GM23338 (cell line): ENCODE measurements around the gene CNTNAP2. TPM values are rescaled to one million over a fixed set of nuclear protein-coding genes. Genes with fewer than 3 reads are reported as not detected.

ENCODE experiments used
- ATAC-seq: fragments of 200-7000 bp; cut with Tn5 transposase; 3 replicates; pipeline ENCODE4 v1.9.1; 2020
- DNase-seq: peaks from one replicate; pipeline ENCODE4 v3.0.0-alpha.2; 2015; ENCODE audit warnings: low spot score
- H2AFZ ChIP-seq: fragments of 200-600 bp; sonication (generic); 2 replicates; pipeline ENCODE4 v1.8.0; 2016; ENCODE audit warnings: antibody characterized with exemption, mild to moderate bottlenecking, moderate library complexity
- H3F3A ChIP-seq: fragments of 200-600 bp; sonication (generic); replicated peaks from 2 replicates; pipeline ENCODE4 v1.8.0; 2017; ENCODE audit warnings: antibody characterized with exemption, mixed run types, low read depth
- H3K27ac ChIP-seq: fragments of 200-600 bp; sonication (generic); 2 replicates; pipeline ENCODE4 v1.6.1; 2016; ENCODE audit warnings: low read depth
- H3K27me3 ChIP-seq: fragments of 200-600 bp; sonication (generic); 2 replicates; pipeline ENCODE4 v1.8.0; 2016; ENCODE audit warnings: mild to moderate bottlenecking, mixed run types, moderate library complexity; ENCODE audit not compliant: insufficient read depth
- H3K36me3 ChIP-seq: fragments of 200-600 bp; sonication (generic); 2 replicates; pipeline ENCODE4 v1.8.0; 2016; ENCODE audit warnings: mild to moderate bottlenecking; ENCODE audit not compliant: insufficient read depth
- H3K4me1 ChIP-seq: fragments of 200-600 bp; sonication (generic); 2 replicates; pipeline ENCODE4 v1.8.0; 2016; ENCODE audit warnings: mild to moderate bottlenecking, moderate library complexity; ENCODE audit not compliant: insufficient read depth
- H3K4me2 ChIP-seq: fragments of 200-600 bp; sonication (generic); 2 replicates; pipeline ENCODE4 v1.7.1; 2017; ENCODE audit warnings: mixed run types
- H3K4me3 ChIP-seq: fragments of 200-600 bp; sonication (generic); 2 replicates; pipeline ENCODE4 v1.6.1; 2016; ENCODE audit warnings: mixed run types
- H3K79me2 ChIP-seq: fragments of 200-600 bp; sonication (generic); replicated peaks from 2 replicates; pipeline ENCODE4 v1.8.0; 2017; ENCODE audit warnings: mild to moderate bottlenecking; ENCODE audit not compliant: insufficient read depth
- H3K9me2 ChIP-seq: fragments of 200-600 bp; sonication (generic); 2 replicates; pipeline ENCODE4 v1.8.0; 2017; ENCODE audit not compliant: insufficient read depth
- H4K20me1 ChIP-seq: fragments of 200-600 bp; sonication (generic); replicated peaks from 2 replicates; pipeline ENCODE4 v1.8.0; 2017; ENCODE audit warnings: mild to moderate bottlenecking; ENCODE audit not compliant: insufficient read depth
- H3K27ac Mint-ChIP-seq: 2 replicates; pipeline ENCODE4 v1.8.0; 2020; ENCODE audit warnings: inconsistent platforms, mild to moderate bottlenecking, moderate library complexity, mixed read lengths
- H3K27me3 Mint-ChIP-seq: 3 replicates; pipeline ENCODE4 v1.8.0; 2022; ENCODE audit warnings: low read depth, mild to moderate bottlenecking, moderate library complexity, mixed read lengths, inconsistent platforms; ENCODE audit not compliant: insufficient read depth, poor library complexity
- H3K36me3 Mint-ChIP-seq: 3 replicates; pipeline ENCODE4 v1.8.0; 2021; ENCODE audit warnings: low read depth, mild to moderate bottlenecking, inconsistent platforms, moderate library complexity, mixed read lengths
- H3K4me1 Mint-ChIP-seq: 3 replicates; pipeline ENCODE4 v1.8.0; 2020; ENCODE audit warnings: mild to moderate bottlenecking, inconsistent platforms, mixed read lengths
- H3K4me3 Mint-ChIP-seq: 3 replicates; pipeline ENCODE4 v1.8.0; 2021; ENCODE audit warnings: moderate library complexity, mild to moderate bottlenecking, inconsistent platforms, mixed read lengths
- H3K9me3 Mint-ChIP-seq: 3 replicates; pipeline ENCODE4 v1.8.0; 2020; ENCODE audit warnings: moderate library complexity, mild to moderate bottlenecking, inconsistent platforms, mixed read lengths
- CREB1 ChIP-seq: fragments of 250-450 bp; sonication (Bioruptor Pico); IDR thresholded peaks from 2 replicates; pipeline ENCODE4 v1.5.0; 2020; ENCODE audit warnings: low read depth, mild to moderate bottlenecking, moderate library complexity
- CTCF ChIP-seq, 2 experiments: fragments of 200-600 bp in 1 of 2; sonication (generic) in 1 of 2; conservative IDR thresholded peaks; 2 replicates each; pipeline versions ENCODE4 v1.5.1 to v1.6.1; 2016 to 2017; ENCODE audit warnings: antibody characterized with exemption in 2 of 2, low read depth in 2 of 2, mild to moderate bottlenecking in 2 of 2, moderate library complexity in 1 of 2
- EZH2 ChIP-seq: fragments of 200-600 bp; sonication (generic); IDR thresholded peaks from one replicate; pipeline ENCODE4 v1.8.0; 2017; ENCODE audit warnings: antibody characterized with exemption, mild to moderate bottlenecking, low read depth; ENCODE audit not compliant: unreplicated experiment
- EZH2phosphoT487 ChIP-seq: fragments of 200-600 bp; sonication (generic); IDR thresholded peaks from one replicate; pipeline ENCODE4 v1.8.1; 2018; ENCODE audit warnings: antibody characterized with exemption; ENCODE audit not compliant: unreplicated experiment
- JUNB ChIP-seq: IDR thresholded peaks from one replicate; pipeline ENCODE4 v1.6.1; 2016; ENCODE audit warnings: antibody characterized with exemption; ENCODE audit not compliant: unreplicated experiment
- NANOG ChIP-seq: IDR thresholded peaks from 2 replicates; pipeline ENCODE4 v1.6.1; 2016; ENCODE audit warnings: antibody characterized with exemption, borderline replicate concordance
- POLR2AphosphoS5 ChIP-seq: IDR thresholded peaks from 2 replicates; pipeline ENCODE4 v1.6.1; 2016; ENCODE audit warnings: antibody characterized with exemption, low read depth
- REST ChIP-seq: IDR thresholded peaks from one replicate; pipeline ENCODE4 v1.6.1; 2018; ENCODE audit warnings: antibody characterized with exemption; ENCODE audit not compliant: unreplicated experiment
- STAT1 ChIP-seq: IDR thresholded peaks from one replicate; pipeline ENCODE4 v1.6.1; 2016; ENCODE audit warnings: antibody characterized with exemption; ENCODE audit not compliant: unreplicated experiment
- ZNF114 ChIP-seq: fragments of 250-450 bp; sonication (Bioruptor Pico); IDR thresholded peaks from 2 replicates; pipeline ENCODE4 v1.5.0; 2020; ENCODE audit warnings: mild to moderate bottlenecking, moderate library complexity
- ZNF462 ChIP-seq: fragments of 250-450 bp; sonication (Bioruptor Pico); IDR thresholded peaks from 2 replicates; pipeline ENCODE4 v1.5.0; 2020; ENCODE audit warnings: mild to moderate bottlenecking, moderate library complexity
- polyA plus RNA-seq: library from polyadenylated mRNA; unstranded; fragments of >200 nt; fragmentation: Nextera tagmentation; extraction: Ambion mirVana; gene quantifications from 2 replicates; pipeline ENCODE4 v1.2.1, GENCODE V29; 2016
- total RNA-seq: library from RNA; depleted of rRNA; stranded (reverse); fragments of >200 nt; shearing (Covaris generic); gene quantifications from 2 replicates; pipeline ENCODE4 v1.2.3, GENCODE V29; 2014
- TF ChIP-seq, protein P1 (sequence below): IDR thresholded peaks from 2 replicates; pipeline ENCODE4 v1.6.1; 2016; ENCODE audit warnings: antibody characterized with exemption

Gene CNTNAP2
- total and polyA plus RNA-seq, 2 experiments from 2014 or later, result 38.2 to 61.3 TPM

GRCh38 chr7:148403466-148403993, 2286.9 kb downstream of the CNTNAP2 start:
- Histone ChIP-seq H2AFZ (no peak overlapping the region), H3K36me3 (no peaks in the 10 kb centered on the region), H3K9me2 (no peaks in the 10 kb centered on the region), H3F3A (no peaks in the 10 kb centered on the region), H3K79me2 (no peaks in the 10 kb centered on the region), H3K27ac (no peak overlapping the region), H3K4me3 (no peak overlapping the region), H4K20me1 (no peaks in the 10 kb centered on the region), H3K4me2 (no peak overlapping the region), H3K4me1 (peaks cover 17% of the 10 kb centered on the region), H3K27me3 (no peaks in the 10 kb centered on the region)
- ATAC-seq (no peak), DNase-seq (no peak)
- TF ChIP-seq REST (no peak), EZH2phosphoT487 (no peak), STAT1 (no peak), CTCF (conservative IDR thresholded peaks at IDR 0.05; ENCODE audit: low read depth in 2 of 2) (no peak), NANOG (no peak), ZNF462 (CRISPR knock-in tag) (no peak), JUNB (no peak), EZH2 (no peak), ZNF114 (CRISPR knock-in tag) (no peak), POLR2AphosphoS5 (no peak), CREB1 (no peak)
- TF ChIP-seq, protein P1, sequence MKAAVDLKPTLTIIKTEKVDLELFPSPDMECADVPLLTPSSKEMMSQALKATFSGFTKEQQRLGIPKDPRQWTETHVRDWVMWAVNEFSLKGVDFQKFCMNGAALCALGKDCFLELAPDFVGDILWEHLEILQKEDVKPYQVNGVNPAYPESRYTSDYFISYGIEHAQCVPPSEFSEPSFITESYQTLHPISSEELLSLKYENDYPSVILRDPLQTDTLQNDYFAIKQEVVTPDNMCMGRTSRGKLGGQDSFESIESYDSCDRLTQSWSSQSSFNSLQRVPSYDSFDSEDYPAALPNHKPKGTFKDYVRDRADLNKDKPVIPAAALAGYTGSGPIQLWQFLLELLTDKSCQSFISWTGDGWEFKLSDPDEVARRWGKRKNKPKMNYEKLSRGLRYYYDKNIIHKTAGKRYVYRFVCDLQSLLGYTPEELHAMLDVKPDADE, result no peak
- H3K36me3 Mint-ChIP-seq, result peaks cover 2% of the 10 kb centered on the region; the same call in 1 of the 3 replicates
- H3K27ac Mint-ChIP-seq, result no peak overlapping the region
- peaks cover 7% of the 10 kb centered on the region for H3K27me3 Mint-ChIP-seq
- H3K9me3 Mint-ChIP-seq, result no peaks in the 10 kb centered on the region
- H3K4me1 Mint-ChIP-seq, result peaks cover 38% of the 10 kb centered on the region
- H3K4me3 Mint-ChIP-seq, result no peak overlapping the region
